GM21390 (cell line): ENCODE data around the gene UBE2F.
A peak's percentile ranks its signal among the peaks of the same experiment; 100 is the strongest.
"Not testable (repeated sequence)": the region's sequence is repeated elsewhere in the genome, so short reads cannot be mapped to it uniquely, and the experiment has no call there.

Experiments used
- ATAC-seq: cut with Tn5 transposase; IDR thresholded peaks from one replicate; pipeline ENCODE4 v1.9.1; 2021; ENCODE audit not compliant: unreplicated experiment

The UBE2F gene

DNA sequence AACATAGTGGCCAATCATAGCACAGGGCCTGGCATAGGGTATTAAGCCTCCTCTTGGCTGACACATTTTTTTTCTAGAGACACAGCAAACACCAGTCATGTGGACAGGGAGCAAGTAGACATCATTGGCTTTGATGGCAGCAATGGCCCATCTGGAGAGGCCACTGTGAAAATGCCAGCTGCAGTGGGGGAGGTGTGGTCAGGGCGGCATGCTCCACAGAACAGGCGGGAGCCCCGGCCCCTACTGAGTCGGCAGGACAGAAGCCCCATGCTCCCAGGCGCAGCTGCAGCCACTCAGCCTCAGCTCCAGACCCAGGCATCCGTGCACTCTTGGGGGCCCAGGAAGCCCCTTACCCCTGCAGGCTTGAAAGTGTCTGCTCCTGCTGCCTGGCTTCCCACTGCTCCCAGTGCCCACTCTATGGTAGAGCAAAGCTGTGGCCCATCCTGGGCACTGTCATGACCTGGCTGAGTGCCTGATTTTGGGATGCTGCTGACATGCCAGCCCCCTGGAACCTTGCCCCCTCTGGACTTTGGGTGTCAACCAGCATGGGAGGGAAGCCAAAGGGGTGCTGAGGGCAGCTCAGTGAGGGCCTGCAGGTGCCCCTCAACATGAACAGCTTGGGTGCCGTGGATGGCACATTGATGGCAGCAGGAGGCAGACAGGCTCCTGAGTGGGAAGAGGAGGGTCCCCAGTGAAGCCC is 23.3 kb upstream of the UBE2F start:
- ATAC-seq: no peak

DNA sequence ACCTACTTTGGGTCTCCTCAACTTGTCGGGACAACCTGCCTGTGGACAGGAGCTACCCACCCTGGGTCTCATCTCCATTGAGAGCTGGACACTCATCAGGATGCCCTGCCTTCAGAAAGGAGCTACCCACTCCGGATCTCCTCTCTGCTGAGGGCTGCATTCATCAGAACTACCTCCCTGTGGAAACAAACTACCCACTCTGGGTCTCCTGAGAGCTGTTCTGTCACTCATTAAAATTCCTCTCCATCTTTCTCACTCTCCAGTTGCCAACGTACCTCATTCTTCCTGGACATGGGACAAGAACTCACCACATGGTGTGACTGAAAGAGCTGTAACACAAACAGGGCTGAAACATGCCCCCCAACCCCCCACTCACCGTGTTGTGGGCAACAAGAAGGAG is 22.5 kb upstream of the UBE2F start:
- ATAC-seq: no peak

DNA sequence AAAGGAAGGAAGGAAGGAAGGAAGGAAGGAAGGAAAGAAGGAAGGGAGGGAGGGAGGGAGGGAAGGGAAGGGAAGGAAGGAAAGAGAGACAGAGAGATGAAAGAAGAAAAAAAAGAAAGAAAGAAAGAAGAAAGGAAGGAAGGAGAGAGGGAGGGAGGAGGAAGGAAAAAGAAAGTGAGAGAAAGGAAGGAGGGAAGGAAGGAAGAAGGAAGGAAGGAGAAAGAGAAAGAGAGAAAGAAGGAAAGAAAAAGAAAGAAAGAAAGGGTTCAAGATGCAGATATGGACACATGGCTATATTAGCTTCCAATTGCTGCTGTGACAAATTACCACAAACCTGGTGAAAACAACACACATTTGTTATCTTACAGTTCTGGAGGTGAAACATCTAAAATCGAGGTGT is 20.4 kb upstream of the UBE2F start:
- no peak for ATAC-seq

DNA sequence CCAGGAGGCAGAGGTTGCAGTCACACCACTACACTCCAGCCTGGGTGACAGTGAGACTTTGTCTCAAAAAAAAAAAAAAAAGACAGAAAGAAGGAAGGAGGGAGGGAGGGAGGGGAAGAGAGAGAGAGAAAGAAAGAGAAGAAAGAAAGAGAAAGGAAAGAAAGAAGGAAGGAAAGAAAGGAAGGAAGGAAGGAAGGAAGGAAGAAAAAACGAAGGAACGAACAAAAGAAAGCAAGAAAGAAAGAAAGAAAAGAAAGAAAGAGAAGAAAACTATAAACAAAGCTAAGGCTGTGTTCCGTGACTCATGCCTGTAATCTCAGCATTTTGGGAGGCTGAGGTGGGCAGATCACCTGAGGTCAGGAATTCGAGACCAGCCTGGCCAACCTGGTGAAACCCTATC is 15.5 kb upstream of the UBE2F start:
- not testable (repeated sequence) for ATAC-seq

DNA sequence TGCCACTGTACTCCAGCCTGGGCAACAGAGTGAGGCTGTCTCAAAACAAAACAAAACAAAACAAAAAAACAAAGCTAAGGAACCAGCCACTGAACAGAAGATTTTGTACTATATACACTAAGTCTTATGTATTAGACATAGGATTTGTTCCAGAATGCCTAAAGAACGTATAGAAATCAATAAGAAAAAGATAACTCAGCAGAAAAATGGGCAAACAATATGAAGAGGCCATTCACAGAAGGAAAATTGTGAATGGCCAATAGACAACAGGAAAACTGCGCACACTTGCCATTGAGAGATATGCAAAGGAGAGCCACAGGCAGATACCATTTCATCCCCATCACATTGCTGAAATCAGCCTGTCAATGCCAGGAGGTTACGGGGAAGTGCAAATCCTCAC is 14.9 kb upstream of the UBE2F start:
- no peak for ATAC-seq

DNA sequence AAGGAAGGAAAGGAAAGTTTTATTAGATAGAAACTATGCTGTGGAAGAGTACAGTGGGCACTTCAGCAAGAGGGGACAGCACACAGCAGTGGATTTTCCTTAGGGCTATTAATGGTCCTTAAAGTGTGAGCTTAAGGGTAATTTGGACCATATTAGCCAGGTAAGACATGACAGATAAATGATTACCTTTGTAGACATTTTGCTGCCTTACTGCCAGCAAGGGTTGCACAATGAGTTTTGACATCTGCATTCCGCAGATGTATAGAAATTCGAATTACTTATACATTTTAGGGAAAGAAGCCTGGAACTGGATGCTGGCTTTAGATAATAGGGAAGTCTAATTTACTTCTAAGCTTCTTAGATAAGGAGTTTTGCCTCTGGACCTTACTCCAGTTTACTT is 14.0 kb upstream of the UBE2F start:
- no peak for ATAC-seq

DNA sequence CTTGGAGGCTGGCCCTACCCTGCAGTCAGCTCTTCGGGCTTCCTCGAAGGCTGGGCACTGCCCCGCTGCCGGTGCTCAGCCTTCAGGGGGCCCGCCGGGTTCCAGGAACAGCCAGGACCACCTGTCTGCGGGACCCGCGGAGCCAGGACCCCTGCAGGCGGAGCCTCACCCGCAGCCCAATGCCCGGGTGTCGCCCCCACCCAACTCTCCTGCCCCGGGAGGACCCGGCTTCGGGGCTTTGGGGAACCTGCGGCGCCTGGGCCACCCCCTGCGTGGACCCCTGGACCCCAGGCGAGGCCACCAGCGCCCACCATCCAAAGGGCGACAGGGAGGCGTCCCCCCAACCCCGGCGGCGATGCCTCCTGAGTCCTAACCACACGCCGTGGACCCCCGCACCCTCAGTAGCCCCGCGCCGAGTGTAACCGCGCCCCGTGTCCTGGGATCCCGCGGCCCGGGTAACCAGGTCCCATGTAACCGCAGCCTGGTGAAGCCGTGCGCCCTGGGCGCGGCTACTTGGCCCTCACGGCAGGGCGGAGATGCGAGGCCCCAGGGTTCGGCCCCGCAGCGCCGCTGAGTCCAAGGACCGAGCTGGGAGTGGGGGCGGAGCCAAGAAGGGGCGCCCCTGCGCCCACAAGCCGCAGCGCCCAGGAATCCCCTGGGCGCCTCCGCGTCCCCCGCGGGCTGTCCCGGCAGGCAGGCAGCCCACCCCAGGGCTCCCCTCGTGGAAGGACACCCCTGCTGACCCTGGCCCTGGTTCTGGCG is 11.0 kb upstream of the UBE2F start:
- no peak for ATAC-seq

DNA sequence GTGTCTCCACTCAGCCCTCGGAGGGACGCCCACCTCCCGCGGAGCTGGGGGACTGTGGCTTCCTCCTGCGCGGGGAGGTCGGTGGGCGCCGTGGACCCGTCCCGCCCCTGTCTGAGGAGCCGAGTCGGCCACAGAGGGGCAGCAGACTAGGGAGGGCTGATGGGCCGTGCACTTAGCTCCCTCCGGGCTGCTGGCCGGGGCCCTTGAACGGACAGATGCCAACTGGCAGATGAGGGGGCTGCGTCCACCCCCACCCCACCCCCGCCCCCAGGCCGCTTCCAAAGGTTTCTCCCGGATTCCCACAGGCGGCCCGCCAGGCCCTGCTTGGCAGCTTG is 10.4 kb upstream of the UBE2F start:
- no peak for ATAC-seq

DNA sequence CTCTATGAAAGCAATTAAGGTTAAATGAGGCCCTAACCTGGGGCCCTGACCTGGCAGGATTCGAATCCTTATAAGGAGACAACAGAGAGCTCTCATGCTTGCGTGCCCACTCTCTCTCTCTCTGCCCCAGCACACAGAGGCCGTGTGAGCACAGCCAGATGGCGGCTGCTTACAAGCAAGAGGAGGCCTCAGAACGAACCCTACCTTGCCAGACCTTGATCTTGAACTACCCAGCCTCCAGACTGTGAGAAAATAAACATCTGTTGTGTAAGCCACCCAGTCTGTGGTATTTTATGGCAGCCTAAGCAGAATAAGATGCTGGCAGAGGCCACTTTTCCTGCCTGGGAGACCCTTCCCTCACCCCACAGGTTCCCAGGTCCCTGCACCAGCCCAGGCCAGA is 5.2 kb upstream of the UBE2F start:
- ATAC-seq: no peak

DNA sequence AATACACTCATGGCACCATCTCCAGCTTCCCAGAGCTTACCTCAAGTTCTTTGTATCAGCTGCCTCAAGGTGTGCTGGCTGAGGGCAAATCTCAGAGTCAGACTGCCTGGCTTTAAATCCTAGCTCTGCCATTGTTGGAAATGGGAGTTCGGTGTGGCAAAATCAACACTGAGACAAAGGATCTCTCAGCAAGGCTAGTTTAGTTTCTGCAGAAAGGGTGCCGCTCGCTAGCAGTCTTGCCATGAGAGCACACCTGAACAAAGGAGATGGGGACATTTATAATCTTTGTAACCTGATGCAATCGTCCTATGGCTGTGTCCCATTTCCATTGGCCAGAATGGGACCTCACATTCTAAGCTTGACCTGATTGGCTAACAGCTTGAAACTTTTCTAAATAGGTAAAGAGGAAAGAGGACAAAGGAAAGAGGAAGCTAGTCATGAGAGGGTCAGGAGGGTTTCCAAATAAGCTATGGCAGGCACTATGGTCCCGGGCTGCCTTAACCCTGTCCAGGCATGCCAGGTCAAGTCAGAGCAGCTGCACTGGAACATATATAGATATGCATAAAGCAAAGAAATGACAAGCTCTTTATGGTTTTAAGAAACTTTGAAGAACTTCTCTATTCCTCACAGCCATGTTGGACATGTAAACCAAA is 4.3 kb upstream of the UBE2F start:
- ATAC-seq: no peak

DNA sequence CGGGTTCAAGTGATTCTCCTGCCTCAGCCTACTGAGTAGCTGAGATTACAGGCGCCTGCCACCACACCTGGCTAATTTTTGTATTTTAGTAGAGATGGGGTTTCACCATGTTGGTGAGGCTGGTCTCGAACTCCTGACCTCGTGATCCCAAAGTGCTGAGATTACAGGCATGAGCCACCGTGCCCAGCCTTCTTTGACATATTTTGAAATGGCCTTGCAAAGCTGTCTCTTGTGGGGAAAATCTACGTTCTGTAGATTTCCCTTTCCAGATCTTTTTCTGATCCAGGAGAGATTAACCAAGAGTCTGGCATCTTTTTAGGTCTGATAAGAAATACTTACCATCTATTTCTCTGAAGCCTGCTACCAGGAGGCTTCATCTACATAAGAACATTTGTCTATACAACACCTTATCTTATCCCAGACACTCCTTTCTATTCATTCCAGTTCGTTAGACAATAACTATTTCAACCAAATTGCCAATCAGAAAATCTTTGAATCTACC is 3.3 kb upstream of the UBE2F start:
- ATAC-seq: not testable (repeated sequence)

DNA sequence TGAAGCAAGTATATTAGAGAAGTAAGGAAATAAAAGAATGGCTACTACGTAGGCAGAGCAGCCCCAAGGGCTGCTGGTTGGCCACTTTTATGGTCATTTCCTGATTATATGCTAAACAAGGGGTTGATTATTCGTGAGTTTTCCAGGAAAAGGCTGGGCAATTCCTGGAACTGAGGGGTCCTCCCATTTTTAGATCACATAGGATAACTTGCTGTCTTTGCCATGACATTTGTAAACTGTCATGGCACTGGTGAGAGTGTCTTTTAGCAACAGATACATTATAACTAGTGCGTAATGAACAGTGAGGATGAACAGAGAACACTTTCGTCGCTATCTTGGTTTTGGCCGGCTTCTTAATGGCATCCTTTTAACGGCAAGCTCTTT is 2.6 kb upstream of the UBE2F start:
- no peak for ATAC-seq

DNA sequence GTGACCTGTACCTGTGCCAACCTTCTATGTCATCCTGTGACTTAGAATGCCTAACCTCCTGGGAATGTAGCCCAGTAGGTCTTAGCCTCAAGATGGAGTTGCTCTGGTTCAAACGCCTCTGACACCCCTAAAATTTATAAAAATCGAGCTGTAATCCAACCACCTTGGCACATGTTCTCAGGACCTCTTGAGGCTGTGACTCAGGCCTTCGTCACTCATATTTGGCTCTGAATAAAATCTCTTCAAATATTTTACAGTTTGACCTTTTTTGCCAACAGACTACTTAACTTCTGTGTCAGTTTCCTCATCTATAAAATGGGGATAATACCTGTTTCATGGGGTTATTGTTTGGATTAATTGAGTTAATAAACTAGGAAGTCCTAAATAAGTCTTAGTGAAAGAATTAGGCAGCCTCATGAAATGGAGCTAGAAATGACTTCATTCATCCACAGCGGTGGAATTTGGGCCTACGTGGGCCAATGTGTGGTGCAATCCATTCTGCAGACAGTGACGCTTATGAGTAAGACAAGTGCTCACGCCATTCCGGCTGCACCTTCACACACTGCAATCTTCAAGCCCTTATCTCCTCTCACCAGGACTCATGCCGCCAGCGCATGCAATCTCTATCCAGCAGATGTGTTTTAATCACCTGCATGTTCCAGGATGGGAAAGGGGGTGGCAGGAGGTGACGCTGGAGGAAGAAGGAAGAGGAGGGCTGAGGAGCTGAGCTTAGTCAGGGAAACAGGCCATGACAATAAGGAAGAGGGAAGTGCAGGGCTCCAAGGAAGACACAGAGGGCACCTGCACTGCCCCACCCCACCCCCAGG is 2.0 kb upstream of the UBE2F start:
- ATAC-seq: no peak

DNA sequence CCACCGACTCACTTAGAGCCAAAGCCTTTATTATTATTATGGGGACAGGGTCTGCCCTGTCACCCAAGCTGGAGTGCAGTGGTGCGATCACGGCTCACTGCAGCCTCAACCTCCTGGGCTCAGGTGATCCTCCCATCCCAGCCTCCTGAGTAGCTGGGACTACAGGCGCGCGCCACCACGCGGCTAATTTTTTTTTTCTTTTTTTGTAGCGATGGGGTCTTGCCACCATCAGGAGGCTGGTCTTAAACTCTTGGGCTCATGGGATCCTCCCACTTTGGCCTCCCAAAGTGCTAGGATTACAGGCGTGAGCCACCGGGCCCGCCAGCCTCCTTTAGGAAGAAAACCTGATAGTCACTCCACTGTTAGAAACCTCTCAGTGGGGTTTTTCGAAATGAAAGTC is 970 bp upstream of the UBE2F start:
- ATAC-seq: not testable (repeated sequence)

DNA sequence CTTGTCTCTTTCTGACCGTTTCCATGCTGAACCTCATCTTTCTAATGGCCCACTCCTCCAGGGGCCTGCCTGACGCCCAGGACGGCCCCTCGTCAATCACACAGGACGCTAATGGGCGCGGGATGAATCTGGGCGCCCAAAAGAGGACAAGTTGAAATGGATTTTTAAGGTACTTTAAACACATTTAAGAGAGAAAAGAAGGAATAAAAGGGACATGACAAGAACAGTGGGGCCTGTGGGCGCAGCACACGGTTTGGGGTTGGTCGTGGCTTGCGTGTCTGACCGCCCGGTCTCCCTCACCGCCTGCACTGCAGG is 607 bp upstream of the UBE2F start:
- ATAC-seq: peak; percentile 17

DNA sequence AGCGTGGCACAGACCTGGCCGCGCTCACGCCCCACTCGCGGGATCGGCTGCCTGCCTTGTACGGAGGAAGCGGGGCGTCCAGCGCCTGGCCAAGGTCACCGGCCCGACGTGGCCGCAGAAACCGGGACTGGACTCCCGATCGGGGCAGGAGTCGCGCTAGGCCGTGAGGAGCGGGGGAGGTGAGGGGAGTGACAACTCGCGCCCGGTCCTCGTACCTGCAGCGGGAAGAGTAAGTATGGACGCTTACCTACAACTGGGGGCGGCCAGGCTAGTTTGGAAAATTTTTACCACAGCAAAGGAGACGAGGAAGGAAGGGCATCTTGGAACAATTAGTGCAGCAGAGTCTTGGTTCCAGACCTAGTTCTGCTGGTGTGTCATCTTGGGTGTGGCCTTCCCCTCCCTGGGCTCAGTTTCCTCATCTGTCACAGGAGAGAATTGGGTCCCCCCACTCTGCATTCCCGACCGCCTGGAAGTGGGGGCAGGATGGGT is 693 bp downstream of the UBE2F start:
- no peak for ATAC-seq

DNA sequence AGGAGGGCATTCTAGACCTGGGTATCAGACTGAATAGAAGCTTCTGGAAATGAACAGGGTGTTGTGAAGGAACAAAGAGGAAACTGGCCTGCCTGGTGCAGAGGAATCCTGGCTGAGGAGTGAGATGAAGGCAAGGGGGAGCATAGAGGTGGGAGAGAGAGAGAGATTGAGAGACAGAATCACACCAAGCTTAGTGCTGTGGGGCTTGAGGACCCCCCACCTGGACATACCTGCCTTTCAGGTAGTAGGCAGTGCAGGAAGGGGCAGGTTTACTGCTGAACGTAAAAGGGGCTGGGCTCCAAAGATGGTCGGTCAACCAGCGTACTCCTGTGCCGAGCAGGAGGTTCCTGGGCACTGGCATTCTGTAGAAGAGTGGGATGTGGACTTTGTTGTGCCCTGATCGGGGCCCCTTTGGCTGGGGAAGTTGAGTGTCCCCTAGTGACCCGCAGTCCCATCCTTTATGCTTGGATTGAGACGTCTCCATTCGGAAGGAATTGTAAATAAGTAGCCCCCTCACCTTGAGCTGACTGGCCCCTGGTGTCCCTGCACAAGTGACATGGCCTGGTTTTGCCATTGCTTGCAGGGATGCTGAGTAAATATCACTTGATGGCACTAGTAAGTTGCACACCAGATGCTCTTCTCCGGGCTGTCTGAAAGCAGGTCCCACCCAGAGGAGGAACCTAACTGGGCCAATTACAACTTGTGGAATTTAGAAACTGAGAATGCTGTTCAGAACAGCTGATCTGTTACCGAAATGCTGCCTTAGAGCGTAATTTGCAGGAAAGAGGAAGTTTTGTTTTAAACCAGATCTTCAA is 1.4 kb downstream of the UBE2F start:
- peak; percentile 42 for ATAC-seq

DNA sequence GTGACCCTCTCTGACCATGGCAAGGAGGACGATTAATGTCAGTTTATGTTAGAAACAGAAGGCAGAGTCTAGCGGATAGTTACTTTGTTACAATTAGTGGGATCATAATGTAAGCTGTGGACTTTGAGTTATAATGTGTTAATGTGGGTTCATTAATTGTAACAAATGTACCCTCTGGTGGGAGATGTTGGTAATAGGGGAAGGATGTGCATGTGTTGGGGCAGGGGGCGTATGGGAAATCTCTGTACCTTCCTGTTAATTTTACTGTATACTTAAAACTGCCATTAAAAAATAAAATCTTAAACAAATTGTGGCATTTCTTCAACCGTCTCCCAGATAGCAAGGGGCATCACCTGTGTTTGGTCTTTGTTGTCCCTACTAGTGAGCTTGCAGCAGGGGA is 4.8 kb downstream of the UBE2F start:
- ATAC-seq: no peak

DNA sequence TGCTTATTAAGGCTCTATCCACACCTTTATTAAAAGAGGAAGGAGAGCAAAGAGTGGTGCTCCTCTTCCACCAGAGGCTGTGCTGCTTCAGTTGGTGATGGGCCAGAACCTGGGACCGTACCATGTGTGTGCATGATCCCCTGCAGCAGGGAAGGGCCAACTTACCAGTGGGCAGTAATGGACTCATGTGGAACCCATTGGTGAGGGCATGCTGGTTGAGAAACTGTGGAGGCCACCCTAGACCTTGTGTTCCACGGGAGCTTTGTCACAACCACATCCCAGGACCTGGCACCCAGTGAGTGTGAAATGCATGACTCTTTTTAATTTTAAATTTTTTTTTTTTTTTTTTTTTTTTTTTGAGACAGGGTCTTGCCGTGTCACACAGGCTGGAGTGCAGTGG is 5.4 kb downstream of the UBE2F start:
- no peak for ATAC-seq

DNA sequence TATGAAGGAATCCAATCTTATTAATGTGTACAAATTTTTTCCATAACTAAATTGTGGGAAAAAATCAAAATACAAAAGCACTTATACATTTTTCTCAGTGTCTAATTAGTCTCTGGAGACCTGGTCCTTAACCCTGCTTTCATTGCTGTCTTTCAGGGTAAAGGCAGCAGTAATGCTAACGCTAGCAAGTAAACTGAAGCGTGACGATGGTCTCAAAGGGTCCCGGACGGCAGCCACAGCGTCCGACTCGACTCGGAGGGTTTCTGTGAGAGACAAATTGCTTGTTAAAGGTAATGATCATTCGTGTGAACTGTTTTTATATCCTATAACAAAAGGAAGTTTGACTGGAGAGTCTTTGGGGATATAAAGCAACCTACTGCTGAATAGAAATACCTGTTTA is 6.1 kb downstream of the UBE2F start:
- ATAC-seq: no peak

DNA sequence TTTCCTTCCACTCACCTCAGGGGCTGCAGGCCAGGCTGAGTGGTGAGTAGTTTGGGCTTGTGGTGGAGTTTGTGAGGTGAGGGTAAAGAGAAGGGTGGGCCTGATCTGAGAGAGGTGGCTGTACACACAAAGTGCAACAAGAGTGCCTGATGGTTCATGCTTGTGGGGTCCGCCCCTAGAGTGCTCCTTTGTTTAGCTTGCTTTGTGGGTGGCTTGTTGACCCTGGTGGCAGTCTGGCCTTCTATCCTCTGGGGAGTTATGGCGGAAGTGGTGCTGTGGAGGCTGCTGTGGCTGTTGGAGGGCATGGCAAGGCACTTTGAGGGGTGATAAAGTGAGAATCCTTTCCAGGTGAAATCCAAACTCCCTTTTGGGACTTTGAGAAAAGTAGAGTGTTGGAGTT is 10.6 kb downstream of the UBE2F start:
- ATAC-seq: no peak
